ENCODE measurements around the gene NEIL3. TPM values are rescaled to one million over a fixed set of nuclear protein-coding genes. Genes with fewer than 3 reads are reported as not detected.

NEIL3 gene
- total RNA-seq, 1 experiment from 2014 or later = 18.1 TPM

GRCh38 chr4:177381762-177382310 is 72.2 kb downstream of the NEIL3 start (continued):
- TF ChIP-seq REST (IDR thresholded peaks at IDR 0.05; ENCODE audit: low read depth) = no peak
- no peak for TF ChIP-seq MAX (IDR thresholded peaks at IDR 0.05)

- H3K79me2 ChIP-seq (ENCODE audit: insufficient read depth, low read length) = no peaks in the 10 kb centered on the region
- no peak for TF ChIP-seq CTCF (IDR thresholded peaks at IDR 0.05 in 2 of 3, conservative IDR thresholded peaks at IDR 0.05 in 1 of 3; ENCODE audit: borderline replicate concordance in 1 of 3, insufficient read depth in 1 of 3, low read depth in 2 of 3, low read length in 2 of 3)
- no peak for TF ChIP-seq ZBTB33 (IDR thresholded peaks at IDR 0.05; ENCODE audit: extremely low read depth, insufficient replicate concordance, low read length)
- TF ChIP-seq SRF (IDR thresholded peaks at IDR 0.05; ENCODE audit: low read depth) = no peak
- TF ChIP-seq SP1 (IDR thresholded peaks at IDR 0.05; ENCODE audit: low read depth) = no peak
- TF ChIP-seq ATF3 (IDR thresholded peaks at IDR 0.05) = no peak
- TF ChIP-seq ZNF274 (IDR thresholded peaks at IDR 0.05; ENCODE audit: low read depth, low read length) = no peak
- TF ChIP-seq POLR2AphosphoS5 (IDR thresholded peaks at IDR 0.05; ENCODE audit: low read depth, low read length) = no peak
- no peak overlapping the region for H3K4me3 ChIP-seq (replicated peaks in 1 of 2; ENCODE audit: low read depth in 1 of 2, low read length in 2 of 2)
- ATAC-seq (no peak), DNase-seq (ENCODE audit: low read depth, low spot score) (no peak)
- H3K4me2 ChIP-seq (ENCODE audit: low read length) = no peak overlapping the region
- no peak overlapping the region for H3K27ac ChIP-seq (ENCODE audit: low read depth, low read length)
- RAD21 ChIA-PET (ENCODE audit: low non-redundant PET in 1 of 2, low total read pairs in 2 of 2, uncharacterized antibody in 2 of 2, unreplicated experiment in 2 of 2) = no interaction called here
- intact Hi-C loops (cut with micrococcal nuclease) = no loop called here
- H4K20me1 ChIP-seq (ENCODE audit: insufficient read depth) = no peaks in the 10 kb centered on the region
- H3K36me3 ChIP-seq (ENCODE audit: control insufficient read depth in 1 of 2, insufficient read depth in 2 of 2, low read length in 2 of 2) = no peaks in the 10 kb centered on the region
- BruUV-seq (replicated peaks) = no TSS peak
- POLR2A ChIA-PET = no interaction called here
- H3K9me3 ChIP-seq (ENCODE audit: control insufficient read depth in 1 of 2, insufficient read depth in 1 of 2, low read depth in 1 of 2, low read length in 2 of 2) = no peaks in the 10 kb centered on the region
- no peak overlapping the region for H2AFZ ChIP-seq (ENCODE audit: low read depth, low read length, poor library complexity, severe bottlenecking)
- CTCF ChIA-PET = no interaction called here
- H3K9me2 ChIP-seq (ENCODE audit: insufficient read depth) = no peaks in the 10 kb centered on the region
- no peaks in the 10 kb centered on the region for H3K27me3 ChIP-seq (ENCODE audit: insufficient read depth, low read length)
- no peaks in the 10 kb centered on the region for H3K4me1 ChIP-seq (ENCODE audit: control insufficient read depth in 1 of 2, insufficient read depth in 2 of 2, low read length in 2 of 2)
- no peak overlapping the region for H3K9ac ChIP-seq (ENCODE audit: low read length)
Observed at GRCh38 chr4:177384856-177385397, 75.3 kb downstream of the NEIL3 start.

All from HCT116 (cell line).